HEK293T (cell line): Measurements from ENCODE around the gene ARHGAP6.

Source experiments
- CTBP1 ChIP-seq: fragments of 450-650 bp; IDR thresholded peaks from 2 replicates; pipeline ENCODE4 v1.6.1; 2016; ENCODE audit warnings: borderline replicate concordance
- ELF4 ChIP-seq: fragments of 450-650 bp; IDR thresholded peaks from 2 replicates; pipeline ENCODE4 v1.6.1; 2017; ENCODE audit warnings: antibody characterized with exemption
- FOXK2 ChIP-seq: fragments of 450-650 bp; IDR thresholded peaks from 2 replicates; pipeline ENCODE4 v1.6.1; 2016; ENCODE audit warnings: mild to moderate bottlenecking
- FOXM1 ChIP-seq: fragments of 450-650 bp; IDR thresholded peaks from 2 replicates; pipeline ENCODE4 v1.6.1; 2017; ENCODE audit warnings: mild to moderate bottlenecking, borderline replicate concordance
- HDGF ChIP-seq: fragments of 450-650 bp; IDR thresholded peaks from 2 replicates; pipeline ENCODE4 v1.6.1; 2017; ENCODE audit warnings: antibody characterized with exemption, borderline replicate concordance
- L3MBTL2 ChIP-seq: fragments of 450-650 bp; conservative IDR thresholded peaks from 2 replicates; pipeline ENCODE4 v1.6.1; 2016; ENCODE audit warnings: mild to moderate bottlenecking
- SP1 ChIP-seq: fragments of 450-650 bp; IDR thresholded peaks from 2 replicates; pipeline ENCODE4 v1.6.1; 2017
- SUZ12 ChIP-seq: fragments of 450-650 bp; IDR thresholded peaks from 2 replicates; pipeline ENCODE4 v1.6.1; 2016; ENCODE audit warnings: mild to moderate bottlenecking
- TARDBP ChIP-seq: fragments of 450-650 bp; IDR thresholded peaks from 2 replicates; pipeline ENCODE4 v1.6.1; 2016
- ZNF384 ChIP-seq: fragments of 450-650 bp; IDR thresholded peaks from 2 replicates; pipeline ENCODE4 v1.6.1; 2016

DNA sequence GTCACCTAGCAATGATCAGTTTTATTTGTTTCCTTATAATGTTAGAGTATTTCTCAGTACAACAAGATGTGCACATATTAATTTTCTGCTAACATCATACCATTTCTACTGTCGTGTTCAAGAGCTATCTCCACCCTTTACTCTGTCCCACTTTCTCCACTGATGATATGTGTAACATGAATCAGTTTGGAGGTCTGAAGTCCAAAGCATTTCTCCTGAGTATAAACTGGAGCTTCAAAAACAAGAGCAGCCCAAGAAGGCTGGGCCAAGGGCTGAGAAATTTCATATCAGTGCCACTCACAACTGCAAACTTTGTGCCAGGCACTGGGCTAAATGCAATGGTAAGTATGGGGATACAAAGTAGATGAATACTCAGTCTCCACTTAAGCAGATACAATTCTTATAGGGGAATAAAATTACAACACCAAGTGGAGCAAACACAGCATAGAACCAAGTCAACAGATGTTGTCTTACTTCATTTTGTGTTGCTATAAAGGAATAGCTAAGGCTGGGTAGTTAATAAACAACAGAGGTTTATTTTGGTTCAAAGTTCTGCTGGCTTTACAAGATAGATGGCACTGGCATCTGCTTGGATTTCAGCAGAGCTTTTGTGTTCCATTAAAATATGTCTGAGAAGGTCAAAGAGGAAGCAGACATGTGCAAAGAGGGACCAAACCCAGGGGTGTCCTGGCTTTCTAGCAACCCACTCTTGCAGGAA lies 328.3 kb downstream of the ARHGAP6 start:
- TF ChIP-seq SUZ12 = no peak
- TF ChIP-seq FOXK2 = no peak
- no peak for TF ChIP-seq TARDBP
- TF ChIP-seq CTBP1 = no peak
- no peak for TF ChIP-seq ZNF384
- no peak for TF ChIP-seq FOXM1
- no peak for TF ChIP-seq HDGF
- TF ChIP-seq SP1 = no peak
- no peak for TF ChIP-seq ELF4
- no peak for TF ChIP-seq L3MBTL2
